HEK293 (cell line): Measurements from ENCODE around the gene LRP1.

Experiments used
- PATZ1 ChIP-seq: fragments of 450-650 bp; formaldehyde crosslinking; IDR thresholded peaks from 2 replicates; pipeline ENCODE4 v1.5.1; 2016; ENCODE audit warnings: missing biosample characterization, missing genetic modification characterization
- PRDM2 ChIP-seq: fragments of 450-650 bp; formaldehyde crosslinking; IDR thresholded peaks from 2 replicates; pipeline ENCODE4 v1.5.1; 2016; ENCODE audit warnings: missing biosample characterization, missing genetic modification characterization, borderline replicate concordance
- SETDB1 ChIP-seq: IDR thresholded peaks from one replicate; pipeline ENCODE4 v1.6.1; 2017; ENCODE audit warnings: mild to moderate bottlenecking, low read length, moderate library complexity, mixed read lengths; ENCODE audit not compliant: insufficient read length
- SP3 ChIP-seq: fragments of 450-650 bp; formaldehyde crosslinking; IDR thresholded peaks from 2 replicates; pipeline ENCODE4 v1.5.1; 2016; ENCODE audit warnings: missing biosample characterization, missing genetic modification characterization
- WT1 ChIP-seq: fragments of 450-650 bp; formaldehyde crosslinking; IDR thresholded peaks from 2 replicates; pipeline ENCODE4 v1.5.1; 2016; ENCODE audit warnings: missing biosample characterization, missing genetic modification characterization
- ZBTB7A ChIP-seq: fragments of 450-650 bp; formaldehyde crosslinking; IDR thresholded peaks from 2 replicates; pipeline ENCODE4 v1.5.1; 2016; ENCODE audit warnings: low read depth, missing biosample characterization, missing genetic modification characterization
- ZFP3 ChIP-seq: fragments of 450-650 bp; formaldehyde crosslinking; IDR thresholded peaks from 2 replicates; pipeline ENCODE4 v1.5.1; 2016; ENCODE audit warnings: low read depth, missing biosample characterization, missing genetic modification characterization
- ZFP69B ChIP-seq: fragments of 450-650 bp; formaldehyde crosslinking; IDR thresholded peaks from 2 replicates; pipeline ENCODE4 v1.5.1; 2016; ENCODE audit warnings: missing biosample characterization, missing genetic modification characterization
- ZNF114 ChIP-seq: fragments of 450-650 bp; formaldehyde crosslinking; IDR thresholded peaks from 2 replicates; pipeline ENCODE4 v1.5.0; 2017; ENCODE audit warnings: missing biosample characterization, missing genetic modification characterization
- ZNF121 ChIP-seq: fragments of 450-650 bp; formaldehyde crosslinking; IDR thresholded peaks from 2 replicates; pipeline ENCODE4 v1.5.1; 2016; ENCODE audit warnings: missing biosample characterization, missing genetic modification characterization
- ZNF169 ChIP-seq: fragments of 450-650 bp; formaldehyde crosslinking; IDR thresholded peaks from 2 replicates; pipeline ENCODE4 v1.5.1; 2016; ENCODE audit warnings: missing biosample characterization, missing genetic modification characterization
- ZNF280D ChIP-seq: fragments of 450-650 bp; formaldehyde crosslinking; IDR thresholded peaks from 2 replicates; pipeline ENCODE4 v1.5.1; 2016; ENCODE audit warnings: missing biosample characterization, missing genetic modification characterization
- ZNF302 ChIP-seq: fragments of 450-650 bp; formaldehyde crosslinking; IDR thresholded peaks from 2 replicates; pipeline ENCODE4 v1.5.1; 2016; ENCODE audit warnings: missing biosample characterization, missing genetic modification characterization, low read depth
- ZNF341 ChIP-seq: fragments of 450-650 bp; formaldehyde crosslinking; IDR thresholded peaks from 2 replicates; pipeline ENCODE4; 2016; ENCODE audit warnings: low read depth, missing biosample characterization, missing genetic modification characterization
- ZNF488 ChIP-seq: fragments of 450-650 bp; formaldehyde crosslinking; IDR thresholded peaks from 2 replicates; pipeline ENCODE4 v1.5.1; 2016; ENCODE audit warnings: missing biosample characterization, missing genetic modification characterization
- ZNF518A ChIP-seq: fragments of 450-650 bp; formaldehyde crosslinking; conservative IDR thresholded peaks from 2 replicates; pipeline ENCODE4 v1.5.1; 2016; ENCODE audit warnings: low read depth, missing biosample characterization, missing genetic modification characterization
- ZNF600 ChIP-seq: fragments of 450-650 bp; formaldehyde crosslinking; IDR thresholded peaks from 2 replicates; pipeline ENCODE4 v1.5.1; 2016; ENCODE audit warnings: missing biosample characterization, missing genetic modification characterization
- ZNF837 ChIP-seq: fragments of 450-650 bp; formaldehyde crosslinking; IDR thresholded peaks from 2 replicates; pipeline ENCODE4 v1.5.1; 2016; ENCODE audit warnings: missing biosample characterization, missing genetic modification characterization
- ZSCAN18 ChIP-seq: fragments of 450-650 bp; formaldehyde crosslinking; IDR thresholded peaks from 2 replicates; pipeline ENCODE4 v1.5.1; 2016; ENCODE audit warnings: missing biosample characterization, missing genetic modification characterization
- ZXDB ChIP-seq: fragments of 450-650 bp; formaldehyde crosslinking; IDR thresholded peaks from 2 replicates; pipeline ENCODE4 v1.5.1; 2016; ENCODE audit warnings: missing biosample characterization, missing genetic modification characterization

The LRP1 gene

GRCh38 chr12:57235017-57235727, 106.9 kb downstream of the LRP1 start (continued):
- TF ChIP-seq PRDM2 (tag by site-specific recombination) (no peak), ZNF518A (tag by site-specific recombination) (no peak), ZNF121 (tag by site-specific recombination) (no peak), ZBTB7A (no peak), PATZ1 (tag by site-specific recombination) (peak; percentile 88), SP3 (tag by site-specific recombination) (peak; percentile 65), ZNF280D (tag by site-specific recombination) (no peak), ZNF341 (tag by site-specific recombination) (peak; percentile 87), ZFP69B (tag by site-specific recombination) (peak; percentile 89), ZFP3 (tag by site-specific recombination) (no peak), ZNF488 (tag by site-specific recombination) (no peak), ZNF600 (peak; percentile 86), WT1 (tag by site-specific recombination) (peak; percentile 87), ZSCAN18 (tag by site-specific recombination) (no peak), ZNF114 (no peak), ZNF837 (tag by site-specific recombination) (no peak), SETDB1 (no peak), ZNF169 (no peak), ZNF302 (tag by site-specific recombination) (no peak), ZXDB (tag by site-specific recombination) (no peak)
